Fibroblast of lung (primary cell): ENCODE measurements around the gene C8G.

ENCODE experiments used
- EZH2 ChIP-seq: IDR thresholded peaks from 2 replicates; pipeline ENCODE4 v1.5.1; 2012; ENCODE audit warnings: low read length, control low read depth, mild to moderate bottlenecking; ENCODE audit errors: missing control alignments
- TF ChIP-seq, protein P1 (sequence below), 2 donors: IDR thresholded peaks in 1 of 2; conservative IDR thresholded peaks in 1 of 2; 1 replicate in 1 of 2; 2 replicates in 1 of 2; pipeline ENCODE4 v1.5.1; 2011 to 2012; ENCODE audit warnings: low read length in 2 of 2, control low read depth in 1 of 2, inconsistent platforms in 1 of 2, low read depth in 1 of 2, mild to moderate bottlenecking in 1 of 2

DNA sequence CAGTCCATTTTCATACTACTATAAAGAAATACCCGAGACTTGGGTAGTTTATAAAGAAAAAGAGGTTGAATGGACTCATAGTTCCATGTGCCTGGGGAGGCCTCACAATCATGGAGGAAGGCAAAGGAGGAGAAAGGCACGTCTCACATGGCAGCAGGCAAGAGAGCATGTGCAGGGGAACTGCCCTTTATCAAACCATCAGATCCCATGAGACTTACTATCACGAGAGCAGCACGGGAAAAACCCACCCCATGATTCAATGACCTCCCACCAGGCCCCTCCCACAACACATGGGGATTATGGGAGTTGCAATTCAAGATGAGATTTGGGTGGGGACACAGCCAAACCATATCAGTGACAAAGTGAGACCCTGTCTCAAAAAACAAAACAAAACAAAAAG lies 38.8 kb upstream of the C8G start:
- TF ChIP-seq, protein P1, sequence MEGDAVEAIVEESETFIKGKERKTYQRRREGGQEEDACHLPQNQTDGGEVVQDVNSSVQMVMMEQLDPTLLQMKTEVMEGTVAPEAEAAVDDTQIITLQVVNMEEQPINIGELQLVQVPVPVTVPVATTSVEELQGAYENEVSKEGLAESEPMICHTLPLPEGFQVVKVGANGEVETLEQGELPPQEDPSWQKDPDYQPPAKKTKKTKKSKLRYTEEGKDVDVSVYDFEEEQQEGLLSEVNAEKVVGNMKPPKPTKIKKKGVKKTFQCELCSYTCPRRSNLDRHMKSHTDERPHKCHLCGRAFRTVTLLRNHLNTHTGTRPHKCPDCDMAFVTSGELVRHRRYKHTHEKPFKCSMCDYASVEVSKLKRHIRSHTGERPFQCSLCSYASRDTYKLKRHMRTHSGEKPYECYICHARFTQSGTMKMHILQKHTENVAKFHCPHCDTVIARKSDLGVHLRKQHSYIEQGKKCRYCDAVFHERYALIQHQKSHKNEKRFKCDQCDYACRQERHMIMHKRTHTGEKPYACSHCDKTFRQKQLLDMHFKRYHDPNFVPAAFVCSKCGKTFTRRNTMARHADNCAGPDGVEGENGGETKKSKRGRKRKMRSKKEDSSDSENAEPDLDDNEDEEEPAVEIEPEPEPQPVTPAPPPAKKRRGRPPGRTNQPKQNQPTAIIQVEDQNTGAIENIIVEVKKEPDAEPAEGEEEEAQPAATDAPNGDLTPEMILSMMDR (conservative IDR thresholded peaks at IDR 0.05 in 1 of 2, IDR thresholded peaks at IDR 0.05 in 1 of 2; ENCODE audit: low read depth in 1 of 2, low read length in 2 of 2): no peak
- TF ChIP-seq EZH2: no peak
